ENCODE measurements around the gene CHAMP1.
"Not testable (repeated sequence)": the region's sequence is repeated elsewhere in the genome, so short reads cannot be mapped to it uniquely, and the experiment has no call there.

DNA sequence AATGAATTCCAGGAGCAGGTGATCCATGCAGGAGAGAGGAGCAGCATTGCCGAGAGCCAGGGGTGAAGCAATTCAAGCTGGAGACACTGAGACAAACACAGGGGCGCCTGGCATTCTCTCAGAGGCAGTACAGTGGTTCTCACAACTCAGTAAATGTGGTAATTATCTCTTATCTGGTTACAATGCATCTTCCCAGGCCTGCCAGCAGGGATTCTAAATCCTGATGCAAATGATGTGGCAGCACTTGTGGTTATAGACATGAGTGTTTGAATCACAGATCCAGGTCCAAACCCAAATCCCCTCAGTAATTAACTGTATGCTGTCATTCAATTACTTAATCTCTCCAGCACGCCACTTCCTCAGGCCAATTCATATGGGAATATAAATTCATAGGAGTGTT is 19.6 kb downstream of the CHAMP1 start:
- TF ChIP-seq, protein P1, sequence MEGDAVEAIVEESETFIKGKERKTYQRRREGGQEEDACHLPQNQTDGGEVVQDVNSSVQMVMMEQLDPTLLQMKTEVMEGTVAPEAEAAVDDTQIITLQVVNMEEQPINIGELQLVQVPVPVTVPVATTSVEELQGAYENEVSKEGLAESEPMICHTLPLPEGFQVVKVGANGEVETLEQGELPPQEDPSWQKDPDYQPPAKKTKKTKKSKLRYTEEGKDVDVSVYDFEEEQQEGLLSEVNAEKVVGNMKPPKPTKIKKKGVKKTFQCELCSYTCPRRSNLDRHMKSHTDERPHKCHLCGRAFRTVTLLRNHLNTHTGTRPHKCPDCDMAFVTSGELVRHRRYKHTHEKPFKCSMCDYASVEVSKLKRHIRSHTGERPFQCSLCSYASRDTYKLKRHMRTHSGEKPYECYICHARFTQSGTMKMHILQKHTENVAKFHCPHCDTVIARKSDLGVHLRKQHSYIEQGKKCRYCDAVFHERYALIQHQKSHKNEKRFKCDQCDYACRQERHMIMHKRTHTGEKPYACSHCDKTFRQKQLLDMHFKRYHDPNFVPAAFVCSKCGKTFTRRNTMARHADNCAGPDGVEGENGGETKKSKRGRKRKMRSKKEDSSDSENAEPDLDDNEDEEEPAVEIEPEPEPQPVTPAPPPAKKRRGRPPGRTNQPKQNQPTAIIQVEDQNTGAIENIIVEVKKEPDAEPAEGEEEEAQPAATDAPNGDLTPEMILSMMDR (IDR thresholded peaks at IDR 0.05): not testable (repeated sequence)
- TF ChIP-seq POLR2A (IDR thresholded peaks at IDR 0.05): not testable (repeated sequence)
